K562 (cell line): ENCODE results near the gene BNC1. TPM values are rescaled to one million over a fixed set of nuclear protein-coding genes. Genes with fewer than 3 reads are reported as not detected.

Experiments used
- ATAC-seq: fragments of 200-7000 bp; cut with Tn5 transposase; 3 replicates; pipeline ENCODE4 v1.9.1; 2020; ENCODE audit warnings: moderate library complexity
- BruUV-seq: library from RNA; stranded (reverse); fragments of 400-500 nt; replicated peaks from 2 replicates; lab custom pipeline; 2021; lab: Mats Ljungman, UMichigan
- CTCF ChIA-PET: fragments of 300-600 bp; formaldehyde crosslinking; extraction: SDS; loops from one replicate; lab custom pipeline; 2021; ENCODE audit warnings: low intra/inter-chr PET ratio; lab: Yijun Ruan, JAX
- POLR2A ChIA-PET: fragments of 300-600, 350-650 bp; sonication (Branson Sonifier 250); formaldehyde crosslinking; extraction: SDS; loops from one replicate; lab custom pipeline; 2021; ENCODE audit warnings: antibody characterized with exemption, inconsistent platforms; lab: Yijun Ruan, JAX
- DNase-seq, 4 experiments: peaks; one replicate each; pipeline versions ENCODE4 v3.0.0 to v3.0.0-alpha.2; 2011 to 2018; ENCODE audit warnings: low spot score in 3 of 4, mixed read lengths in 3 of 4; ENCODE audit errors: extremely low read depth in 1 of 4
- FAIRE-seq: peaks from 2 replicates; lab custom pipeline; 2011; peaks lifted over from hg19 to GRCh38; lab: Jason Lieb, UNC
- H2AFZ ChIP-seq: 2 replicates; pipeline ENCODE4 v1.6.0; 2011; ENCODE audit warnings: low read depth, low read length, control low read depth, inconsistent platforms
- H3K27ac ChIP-seq: fragments of 200-600 bp; 3 replicates; pipeline ENCODE4 v1.8.0; 2011; ENCODE audit warnings: low read depth, mild to moderate bottlenecking, control low read depth, inconsistent platforms, low read length, moderate library complexity, mixed read lengths; ENCODE audit errors: extremely low read depth
- H3K27me3 ChIP-seq, 2 experiments: fragments of 300-600 bp in 1 of 2; 2 replicates in 1 of 2; 3 replicates in 1 of 2; pipeline versions ENCODE4 v1.6.0 to v1.8.0; 2011; ENCODE audit warnings: inconsistent platforms in 2 of 2, low read length in 2 of 2, mild to moderate bottlenecking in 1 of 2, mixed read lengths in 1 of 2, moderate library complexity in 1 of 2; ENCODE audit not compliant: control insufficient read depth in 2 of 2, insufficient read depth in 2 of 2
- H3K36me3 ChIP-seq: fragments of 300-600 bp; 3 replicates; pipeline ENCODE4 v1.8.0; 2011; ENCODE audit warnings: mild to moderate bottlenecking, low read length, inconsistent platforms; ENCODE audit not compliant: control insufficient read depth, insufficient read depth
- H3K4me1 ChIP-seq, 2 experiments: fragments of 200-600 bp in 1 of 2; replicated peaks in 1 of 2; 2 replicates in 1 of 2; 3 replicates in 1 of 2; pipeline versions ENCODE4 v1.5.1 to v1.8.0; 2011; ENCODE audit warnings: inconsistent platforms in 2 of 2, low read length in 2 of 2, mild to moderate bottlenecking in 1 of 2, mixed read lengths in 1 of 2, moderate library complexity in 1 of 2; ENCODE audit not compliant: control insufficient read depth in 2 of 2, insufficient read depth in 2 of 2
- H3K4me2 ChIP-seq: 2 replicates; pipeline ENCODE4 v1.6.1; 2011; ENCODE audit warnings: low read length, control low read depth, inconsistent platforms, mixed read lengths; ENCODE audit not compliant: insufficient read depth
- H3K4me3 ChIP-seq: fragments of 200-600 bp; sonication (generic), shearing (Covaris generic); 2 replicates; pipeline ENCODE4 v1.5.1; 2016; ENCODE audit warnings: control low read depth, inconsistent platforms
- H3K79me2 ChIP-seq: fragments of 200-600 bp; 3 replicates; pipeline ENCODE4 v1.8.0; 2011; ENCODE audit warnings: low read length, inconsistent platforms; ENCODE audit not compliant: control insufficient read depth, insufficient read depth
- H3K9ac ChIP-seq, 2 experiments: 2 replicates each; pipeline versions ENCODE4 v1.6.0 to v1.6.1; 2011; ENCODE audit warnings: low read depth in 2 of 2, low read length in 2 of 2, control low read depth in 1 of 2, inconsistent platforms in 1 of 2, mild to moderate bottlenecking in 1 of 2, mixed read lengths in 1 of 2; ENCODE audit not compliant: insufficient read depth in 1 of 2
- H3K9me1 ChIP-seq: one replicate; pipeline ENCODE4 v1.6.0; 2011; ENCODE audit warnings: inconsistent platforms, mild to moderate bottlenecking, low read length, moderate library complexity; ENCODE audit not compliant: control insufficient read depth, insufficient read depth
- H3K9me3 ChIP-seq: replicated peaks from 2 replicates; pipeline ENCODE4 v1.5.1; 2011; ENCODE audit warnings: low read depth, low read length, inconsistent platforms; ENCODE audit not compliant: control insufficient read depth, insufficient read depth
- H4K20me1 ChIP-seq: replicated peaks from 2 replicates; pipeline ENCODE4 v1.6.1; 2011; ENCODE audit warnings: low read length, inconsistent platforms, mixed read lengths; ENCODE audit not compliant: control insufficient read depth, insufficient read depth
- GATA2 ChIP-seq: sonication (generic); formaldehyde crosslinking; IDR thresholded peaks from 2 replicates; pipeline ENCODE4 v1.4.0; 2020; ENCODE audit warnings: mild to moderate bottlenecking, missing genetic modification reagents
- HDAC8 ChIP-seq: fragments of 450-650 bp; IDR thresholded peaks from 2 replicates; pipeline ENCODE4 v1.6.1; 2016; ENCODE audit warnings: mild to moderate bottlenecking, missing genetic modification characterization, moderate library complexity, missing compliant biosample characterization
- POLR2AphosphoS5 ChIP-seq: IDR thresholded peaks from 2 replicates; pipeline ENCODE4 v1.6.1; 2011; ENCODE audit warnings: mild to moderate bottlenecking, low read depth, low read length, moderate library complexity; ENCODE audit not compliant: control insufficient read depth, insufficient read depth
- SMARCC2 ChIP-seq: fragments of 450-650 bp; IDR thresholded peaks from 2 replicates; pipeline ENCODE4 v1.6.1; 2017; ENCODE audit warnings: antibody characterized with exemption, moderate library complexity, mild to moderate bottlenecking, low read depth
- SREBF2 ChIP-seq: sonication (generic); formaldehyde crosslinking; IDR thresholded peaks from 2 replicates; pipeline ENCODE4 v1.4.0; 2020; ENCODE audit warnings: mild to moderate bottlenecking, missing genetic modification reagents
- ZC3H4 ChIP-seq: sonication (generic); formaldehyde crosslinking; IDR thresholded peaks from 2 replicates; pipeline ENCODE4 v1.9.0; 2021; ENCODE audit warnings: missing genetic modification reagents, borderline replicate concordance
- WGBS: fragments of 100-300 bp; shearing (Covaris generic); methylation state at CpG from one replicate; pipeline ENCODE4 v1.1.6; 2016; ENCODE audit warnings: low coverage, mixed read lengths; ENCODE audit not compliant: insufficient coverage; ENCODE audit errors: missing lambda C conversion rate; 5-methylcytosine and 5-hydroxymethylcytosine counted together
- in situ Hi-C: fragments of 300-500 bp; cut with MboI; formaldehyde crosslinking; loops from 4 replicates; pipeline ENCODE4 v1.15.0; 2018; ENCODE audit warnings: inconsistent platforms, mixed read lengths
- intact Hi-C: fragments of 100-400 bp; cut with micrococcal nuclease; formaldehyde crosslinking; loops from 2 replicates; pipeline ENCODE4 v1.14.2; 2022
- polyA plus RNA-seq, 8 experiments: library from polyadenylated mRNA; depleted of rRNA in 4 of 8; stranded (reverse) in 5 of 8; unstranded in 3 of 8; fragments of >200 nt; fragmentation: Nextera tagmentation in 2 of 8; fragmentation: Illumina TruSeq in 1 of 8; extraction: Ambion mirVana in 2 of 8; extraction: Trizol in 1 of 8; gene quantifications; 2 replicates each; pipeline versions ENCODE4 v1.2.1 to v1.2.3, GENCODE V29; 2011 to 2014; ENCODE audit warnings: inconsistent platforms in 1 of 8, missing spikeins in 1 of 8
- total RNA-seq, 7 experiments: library from RNA; depleted of rRNA in 6 of 7; stranded (reverse); fragments of >200 nt in 6 of 7; fragmentation: Illumina TruSeq in 2 of 7; extraction: Trizol in 2 of 7; gene quantifications; 2 replicates each; pipeline versions ENCODE4 v1.2.1 to v1.2.3, GENCODE V29; 2011 to 2021; ENCODE audit warnings: low replicate concordance in 1 of 7
- TF ChIP-seq, protein P1 (sequence below): fragments of 250-450 bp; sonication (Bioruptor Pico); IDR thresholded peaks from 2 replicates; pipeline ENCODE4 v1.4.0; 2020
- TF ChIP-seq, protein P2 (sequence below): sonication (generic); formaldehyde crosslinking; IDR thresholded peaks from 2 replicates; pipeline ENCODE4 v1.8.0; 2023; ENCODE audit warnings: missing genetic modification reagents, mild to moderate bottlenecking, borderline replicate concordance

Gene BNC1
- total and polyA plus RNA-seq, 9 of the 15 experiments (the other 6 are each of a cell fraction or from before 2014, with no cell fraction given), result not detected

DNA sequence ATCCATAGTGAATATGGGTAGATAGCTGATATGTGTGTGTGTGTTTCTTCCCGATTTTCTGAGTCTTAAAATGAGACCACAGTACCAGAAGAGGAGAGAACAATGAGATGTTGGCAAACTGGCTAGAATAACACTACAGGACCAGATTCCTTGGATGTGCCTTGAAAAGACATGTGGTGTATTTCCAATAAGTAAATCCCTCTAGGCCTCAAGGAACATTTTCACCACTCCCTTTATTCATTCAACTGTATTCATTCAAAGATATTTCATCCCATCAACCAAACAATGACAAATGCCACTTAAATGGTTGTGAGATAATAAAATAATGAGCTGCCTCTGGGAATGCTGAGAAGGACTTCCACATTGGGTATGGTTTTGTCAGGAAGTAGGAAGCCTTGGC, 8.7 kb upstream of the BNC1 start (continued):
- TF ChIP-seq SREBF2 (CRISPR knock-in tag) (no peak), SMARCC2 (no peak), GATA2 (CRISPR knock-in tag) (no peak), ZC3H4 (CRISPR knock-in tag) (no peak)
- TF ChIP-seq, protein P1, sequence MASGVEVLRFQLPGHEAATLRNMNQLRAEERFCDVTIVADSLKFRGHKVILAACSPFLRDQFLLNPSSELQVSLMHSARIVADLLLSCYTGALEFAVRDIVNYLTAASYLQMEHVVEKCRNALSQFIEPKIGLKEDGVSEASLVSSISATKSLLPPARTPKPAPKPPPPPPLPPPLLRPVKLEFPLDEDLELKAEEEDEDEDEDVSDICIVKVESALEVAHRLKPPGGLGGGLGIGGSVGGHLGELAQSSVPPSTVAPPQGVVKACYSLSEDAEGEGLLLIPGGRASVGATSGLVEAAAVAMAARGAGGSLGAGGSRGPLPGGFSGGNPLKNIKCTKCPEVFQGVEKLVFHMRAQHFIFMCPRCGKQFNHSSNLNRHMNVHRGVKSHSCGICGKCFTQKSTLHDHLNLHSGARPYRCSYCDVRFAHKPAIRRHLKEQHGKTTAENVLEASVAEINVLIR (CRISPR knock-in tag), result no peak

DNA sequence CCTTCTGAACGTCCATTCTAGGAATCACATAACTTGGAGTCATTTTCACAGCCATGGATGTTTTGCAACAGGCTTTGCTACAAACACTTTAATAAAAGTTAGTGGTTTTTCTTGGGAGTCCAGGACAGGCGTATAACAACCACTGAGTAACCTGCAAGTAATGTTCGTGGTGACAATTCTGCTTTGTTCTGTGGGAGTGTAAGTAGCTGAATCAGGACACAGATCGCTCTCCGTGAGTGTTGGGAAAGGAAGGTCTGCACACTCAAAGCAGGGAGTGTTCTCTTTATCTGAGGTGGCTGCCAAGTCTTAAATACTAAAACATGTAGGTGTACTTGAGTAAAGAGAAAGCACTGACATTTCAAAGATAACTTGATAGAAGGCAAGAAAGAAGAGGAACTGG, 7.9 kb upstream of the BNC1 start:
- Histone ChIP-seq H3K27me3 (no peaks in the 10 kb centered on the region; a peak in 1 of 5 replicates), H3K4me3 (no peak overlapping the region), H3K9ac (no peak overlapping the region), H3K9me1 (no peaks in the 10 kb centered on the region), H3K79me2 (no peaks in the 10 kb centered on the region), H3K27ac (no peak overlapping the region), H2AFZ (no peak overlapping the region), H3K36me3 (no peaks in the 10 kb centered on the region), H3K4me2 (no peak overlapping the region), H3K9me3 (no peaks in the 10 kb centered on the region), H3K4me1 (no peaks in the 10 kb centered on the region), H4K20me1 (no peaks in the 10 kb centered on the region)
- DNase-seq (no peak), ATAC-seq (no peak), FAIRE-seq (no peak)
- CTCF ChIA-PET, result no interaction called here
- TF ChIP-seq, protein P2, sequence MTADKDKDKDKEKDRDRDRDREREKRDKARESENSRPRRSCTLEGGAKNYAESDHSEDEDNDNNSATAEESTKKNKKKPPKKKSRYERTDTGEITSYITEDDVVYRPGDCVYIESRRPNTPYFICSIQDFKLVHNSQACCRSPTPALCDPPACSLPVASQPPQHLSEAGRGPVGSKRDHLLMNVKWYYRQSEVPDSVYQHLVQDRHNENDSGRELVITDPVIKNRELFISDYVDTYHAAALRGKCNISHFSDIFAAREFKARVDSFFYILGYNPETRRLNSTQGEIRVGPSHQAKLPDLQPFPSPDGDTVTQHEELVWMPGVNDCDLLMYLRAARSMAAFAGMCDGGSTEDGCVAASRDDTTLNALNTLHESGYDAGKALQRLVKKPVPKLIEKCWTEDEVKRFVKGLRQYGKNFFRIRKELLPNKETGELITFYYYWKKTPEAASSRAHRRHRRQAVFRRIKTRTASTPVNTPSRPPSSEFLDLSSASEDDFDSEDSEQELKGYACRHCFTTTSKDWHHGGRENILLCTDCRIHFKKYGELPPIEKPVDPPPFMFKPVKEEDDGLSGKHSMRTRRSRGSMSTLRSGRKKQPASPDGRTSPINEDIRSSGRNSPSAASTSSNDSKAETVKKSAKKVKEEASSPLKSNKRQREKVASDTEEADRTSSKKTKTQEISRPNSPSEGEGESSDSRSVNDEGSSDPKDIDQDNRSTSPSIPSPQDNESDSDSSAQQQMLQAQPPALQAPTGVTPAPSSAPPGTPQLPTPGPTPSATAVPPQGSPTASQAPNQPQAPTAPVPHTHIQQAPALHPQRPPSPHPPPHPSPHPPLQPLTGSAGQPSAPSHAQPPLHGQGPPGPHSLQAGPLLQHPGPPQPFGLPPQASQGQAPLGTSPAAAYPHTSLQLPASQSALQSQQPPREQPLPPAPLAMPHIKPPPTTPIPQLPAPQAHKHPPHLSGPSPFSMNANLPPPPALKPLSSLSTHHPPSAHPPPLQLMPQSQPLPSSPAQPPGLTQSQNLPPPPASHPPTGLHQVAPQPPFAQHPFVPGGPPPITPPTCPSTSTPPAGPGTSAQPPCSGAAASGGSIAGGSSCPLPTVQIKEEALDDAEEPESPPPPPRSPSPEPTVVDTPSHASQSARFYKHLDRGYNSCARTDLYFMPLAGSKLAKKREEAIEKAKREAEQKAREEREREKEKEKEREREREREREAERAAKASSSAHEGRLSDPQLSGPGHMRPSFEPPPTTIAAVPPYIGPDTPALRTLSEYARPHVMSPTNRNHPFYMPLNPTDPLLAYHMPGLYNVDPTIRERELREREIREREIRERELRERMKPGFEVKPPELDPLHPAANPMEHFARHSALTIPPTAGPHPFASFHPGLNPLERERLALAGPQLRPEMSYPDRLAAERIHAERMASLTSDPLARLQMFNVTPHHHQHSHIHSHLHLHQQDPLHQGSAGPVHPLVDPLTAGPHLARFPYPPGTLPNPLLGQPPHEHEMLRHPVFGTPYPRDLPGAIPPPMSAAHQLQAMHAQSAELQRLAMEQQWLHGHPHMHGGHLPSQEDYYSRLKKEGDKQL (CRISPR knock-in tag), result no peak
- no peak for TF ChIP-seq HDAC8 (tag)
- TF ChIP-seq POLR2AphosphoS5, result no peak
- WGBS, result 0% methylated on average over 5 of the region's 5 CpGs
- in situ Hi-C loops, result no loop called here
- intact Hi-C loops, result no loop called here
- POLR2A ChIA-PET, result no interaction called here
- BruUV-seq, result no TSS peak
